GOT3 (cell line): ENCODE results near the gene RNF7.
"Not testable (repeated sequence)": the region's sequence is repeated elsewhere in the genome, so short reads cannot be mapped to it uniquely, and the experiment has no call there.

Source experiments
- DNase-seq: peaks from one replicate; lab custom pipeline; 2025; ENCODE audit warnings: mixed read lengths; lab: John Stamatoyannopoulos, UW

The RNF7 gene

DNA sequence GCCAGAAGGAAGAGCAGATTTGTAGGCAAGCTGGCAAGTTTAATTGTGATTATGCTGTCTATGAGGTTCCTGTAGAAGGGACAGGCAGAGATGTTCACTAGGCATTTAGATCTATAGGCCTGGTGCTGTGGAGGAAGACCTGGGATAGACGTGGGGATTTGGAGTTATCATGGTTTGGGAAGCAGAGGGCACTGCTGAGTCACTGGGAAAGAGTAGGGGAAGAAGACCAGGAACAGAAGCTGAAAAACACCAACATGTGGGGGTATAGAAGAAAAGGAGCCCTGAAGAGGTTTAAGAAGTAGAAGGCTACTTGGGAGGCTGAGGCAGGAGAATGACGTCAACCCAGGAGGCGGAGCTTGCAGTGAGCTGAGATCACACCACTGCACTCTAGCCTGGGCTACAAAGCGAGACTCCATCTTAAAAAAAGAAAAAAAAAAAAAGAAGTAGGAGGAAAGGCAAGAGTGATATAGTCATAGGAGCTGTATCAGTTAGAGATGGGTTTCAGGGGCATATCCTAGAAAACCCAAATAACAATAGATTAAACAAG lies 44.4 kb downstream of the RNF7 start:
- DNase-seq, result no peak

GRCh38 chr3:141783632-141784031 lies 45.5 kb downstream of the RNF7 start:
- DNase-seq, result no peak

GRCh38 chr3:141784096-141784495 lies 46.0 kb downstream of the RNF7 start:
- DNase-seq, result no peak

GRCh38 chr3:141784531-141784930 lies 46.4 kb downstream of the RNF7 start:
- no peak for DNase-seq

DNA sequence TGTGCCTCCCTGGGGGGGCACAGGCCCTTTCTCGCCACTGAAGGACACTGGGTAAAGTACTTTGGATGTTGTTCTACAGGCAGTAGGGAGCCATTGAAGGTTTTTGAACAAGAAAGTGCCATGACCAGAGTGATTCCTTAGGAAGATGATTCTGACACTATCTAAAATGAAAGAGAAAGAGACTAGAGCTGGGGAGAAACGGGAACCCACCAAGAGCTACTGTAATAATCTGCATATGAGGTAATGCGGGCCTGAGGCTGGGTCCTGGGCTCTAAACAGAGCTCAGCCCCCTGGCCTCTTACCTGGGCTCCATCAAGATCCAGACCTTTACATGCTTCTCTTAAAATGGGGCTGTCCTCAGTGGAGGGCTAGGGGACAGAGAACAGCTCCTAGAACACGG lies 50.1 kb downstream of the RNF7 start:
- DNase-seq, result no peak

DNA sequence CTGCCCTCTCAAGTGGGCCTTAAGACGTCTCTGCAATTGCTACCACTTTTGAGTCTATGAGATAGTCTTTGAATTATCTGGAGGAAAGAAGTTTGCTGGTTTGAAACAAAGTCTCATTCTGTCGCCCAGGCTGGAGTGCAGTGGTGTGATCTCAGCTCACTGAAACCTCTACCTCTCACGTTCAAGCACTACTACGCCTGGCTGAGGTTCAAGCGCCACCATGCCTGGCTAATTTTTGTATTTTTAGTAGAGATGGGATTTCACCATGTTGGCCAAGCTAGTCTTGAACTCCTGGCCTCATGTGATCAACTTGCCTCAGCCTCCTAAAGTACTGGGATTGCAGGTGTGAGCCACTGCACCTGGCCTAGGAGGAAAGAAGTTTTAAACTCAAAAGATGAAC lies 50.7 kb downstream of the RNF7 start:
- DNase-seq, result not testable (repeated sequence)

DNA sequence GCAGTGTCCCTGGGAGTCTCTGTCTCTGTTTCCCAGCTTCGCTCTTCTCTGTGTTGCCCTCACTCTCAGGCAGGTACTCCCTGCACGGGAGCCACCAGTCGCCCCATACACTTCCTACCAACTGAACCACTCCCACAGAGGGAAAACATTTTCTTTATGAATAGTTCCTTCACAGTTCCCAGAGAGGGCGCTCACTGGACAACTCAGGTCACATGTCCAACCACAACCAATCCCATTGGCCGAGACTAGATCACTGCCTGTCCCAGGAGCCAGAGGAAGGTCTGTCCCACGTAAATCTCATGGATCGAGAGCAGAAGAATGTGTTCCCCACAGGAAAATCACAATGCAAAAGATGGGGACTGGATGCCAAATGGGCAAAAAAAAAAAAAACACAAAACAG lies 51.2 kb downstream of the RNF7 start:
- no peak for DNase-seq

- no peak for DNase-seq
Measured at GRCh38 chr3:141790171-141790570, 52.1 kb downstream of the RNF7 start.

DNA sequence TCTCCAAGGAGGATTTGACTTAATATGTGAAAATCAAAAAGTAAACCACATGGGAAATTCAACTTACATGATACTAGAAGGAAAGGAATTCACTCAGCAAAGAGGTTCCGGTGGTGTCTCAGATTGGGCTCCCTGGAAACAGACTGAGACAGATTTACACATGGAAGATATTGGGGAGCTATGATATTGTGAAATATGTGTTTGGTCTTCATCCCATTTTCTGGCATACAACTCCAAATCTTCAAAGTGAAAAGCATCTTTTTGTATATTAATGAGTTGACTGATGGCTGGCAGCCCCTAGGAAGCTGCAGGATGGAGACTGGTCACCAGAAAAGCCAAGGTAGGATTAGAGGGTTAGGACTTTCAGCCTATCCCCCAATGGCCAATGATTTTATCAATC lies 54.4 kb downstream of the RNF7 start:
- no peak for DNase-seq

- DNase-seq, result no peak
Measured at GRCh38 chr3:141793476-141794260, 55.6 kb downstream of the RNF7 start.

DNA sequence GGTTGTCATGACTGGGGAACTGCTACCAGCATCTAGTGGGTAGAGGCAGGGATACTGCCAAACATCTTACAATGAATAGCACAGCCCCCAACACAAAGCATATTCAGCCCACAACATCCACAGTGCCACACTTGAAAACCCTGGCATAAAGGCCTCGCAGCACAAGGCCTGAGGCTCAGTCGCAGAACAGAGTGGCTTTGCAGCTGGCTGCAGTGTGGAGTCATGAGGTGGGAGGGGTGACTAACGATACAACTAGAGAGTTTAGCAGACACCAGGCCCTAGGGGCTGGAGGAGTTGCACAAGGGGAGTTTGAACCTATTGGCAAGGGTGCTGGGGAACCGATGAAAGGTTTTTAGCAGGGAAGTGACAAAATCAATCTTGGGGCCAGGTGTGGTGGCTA lies 57.2 kb downstream of the RNF7 start:
- no peak for DNase-seq

GRCh38 chr3:141795741-141796080 lies 57.6 kb downstream of the RNF7 start:
- no peak for DNase-seq

GRCh38 chr3:141796081-141796888 lies 58.2 kb downstream of the RNF7 start:
- no peak for DNase-seq
